Stimulated activated CD4-positive, alpha-beta T cell treated with anti-CD3 and anti-CD28 coated beads, Interleukin-4, amount 100 ng/mL, for 1 hour (primary cell): ENCODE data around the gene PIGU.
"Not testable (repeated sequence)": the region's sequence is repeated elsewhere in the genome, so short reads cannot be mapped to it uniquely, and the experiment has no call there.

Experiments
- DNase-seq: peaks from one replicate; pipeline ENCODE4 v3.0.0-alpha.2; 2020

Gene PIGU

GRCh38 chr20:34618676-34619075, 58.2 kb downstream of the PIGU start:
- DNase-seq = no peak

- DNase-seq = not testable (repeated sequence)
Measured at GRCh38 chr20:34616913-34617312, 60.0 kb downstream of the PIGU start.

- DNase-seq = no peak
Measured at GRCh38 chr20:34615477-34615876, 61.4 kb downstream of the PIGU start.

GRCh38 chr20:34611976-34612375, 64.9 kb downstream of the PIGU start:
- DNase-seq = not testable (repeated sequence)

- no peak for DNase-seq
Measured at GRCh38 chr20:34607066-34607465, 69.8 kb downstream of the PIGU start.

- no peak for DNase-seq
Measured at GRCh38 chr20:34604980-34605788, 71.7 kb downstream of the PIGU start.

GRCh38 chr20:34600892-34601653, 75.8 kb downstream of the PIGU start:
- DNase-seq = no peak

GRCh38 chr20:34595377-34596184, 81.3 kb downstream of the PIGU start:
- DNase-seq = no peak

- no peak for DNase-seq
Measured at GRCh38 chr20:34586488-34587163, 90.3 kb downstream of the PIGU start.

GRCh38 chr20:34585019-34585418, 91.9 kb downstream of the PIGU start:
- no peak for DNase-seq

- DNase-seq = no peak
Measured at GRCh38 chr20:34583544-34583943, 93.3 kb downstream of the PIGU start.

GRCh38 chr20:34582911-34583310, 94.0 kb downstream of the PIGU start:
- DNase-seq = no peak

- DNase-seq = no peak
Measured at GRCh38 chr20:34582221-34582620, 94.7 kb downstream of the PIGU start.

- DNase-seq = no peak
Measured at GRCh38 chr20:34581341-34582184, 95.3 kb downstream of the PIGU start.

GRCh38 chr20:34579979-34580940, 96.6 kb downstream of the PIGU start:
- DNase-seq = no peak

- DNase-seq = no peak
Measured at GRCh38 chr20:34579191-34579978, 97.5 kb downstream of the PIGU start.

- no peak for DNase-seq
Measured at GRCh38 chr20:34578521-34578920, 98.4 kb downstream of the PIGU start.

GRCh38 chr20:34578025-34578424, 98.9 kb downstream of the PIGU start:
- no peak for DNase-seq

GRCh38 chr20:34577061-34577460, 99.8 kb downstream of the PIGU start:
- no peak for DNase-seq

- no peak for DNase-seq
Measured at GRCh38 chr20:34575756-34576155, 101.1 kb downstream of the PIGU start.
